ENCODE results near the gene TSKU.
"Not testable (repeated sequence)": the region's sequence is repeated elsewhere in the genome, so short reads cannot be mapped to it uniquely, and the experiment has no call there.

The TSKU gene

GRCh38 chr11:76827005-76827404 lies 43.8 kb downstream of the TSKU start:
- FAIRE-seq, result not testable (repeated sequence)

DNA sequence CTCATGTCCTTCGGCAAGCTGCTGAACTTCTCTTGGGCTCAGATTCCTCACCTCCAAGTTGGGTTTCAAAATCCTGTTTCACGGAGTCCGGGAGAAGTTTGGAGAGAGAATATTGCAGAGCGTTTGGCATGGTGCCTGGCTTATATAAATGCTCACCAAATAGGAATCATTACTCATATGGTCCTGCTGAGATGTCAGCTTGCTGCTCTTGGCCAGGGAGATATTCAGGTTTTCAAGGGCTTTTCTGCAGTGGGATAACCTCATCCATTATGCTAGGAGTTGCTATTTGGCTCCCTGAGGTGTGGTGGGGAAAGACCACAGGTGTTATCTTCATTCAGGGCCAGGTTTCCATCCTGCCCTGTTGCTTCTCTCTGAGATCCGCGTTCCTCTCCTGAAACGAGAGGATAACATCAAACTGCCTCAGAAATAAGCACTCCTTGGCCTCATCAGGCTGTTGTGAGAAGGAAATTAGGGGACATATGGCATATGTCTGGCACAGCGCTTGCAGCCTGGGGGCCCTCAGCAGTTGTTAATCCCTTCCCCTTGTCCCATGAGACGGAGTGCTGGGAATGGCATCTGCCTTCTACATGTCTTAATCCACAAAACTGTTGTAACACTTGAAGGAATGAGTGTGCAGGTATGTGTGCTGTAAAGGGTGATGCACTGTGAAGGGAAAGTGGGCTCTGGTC lies 47.6 kb downstream of the TSKU start:
- no peak for FAIRE-seq

- FAIRE-seq, result no peak
Measured at GRCh38 chr11:76831686-76832310, 48.6 kb downstream of the TSKU start.

DNA sequence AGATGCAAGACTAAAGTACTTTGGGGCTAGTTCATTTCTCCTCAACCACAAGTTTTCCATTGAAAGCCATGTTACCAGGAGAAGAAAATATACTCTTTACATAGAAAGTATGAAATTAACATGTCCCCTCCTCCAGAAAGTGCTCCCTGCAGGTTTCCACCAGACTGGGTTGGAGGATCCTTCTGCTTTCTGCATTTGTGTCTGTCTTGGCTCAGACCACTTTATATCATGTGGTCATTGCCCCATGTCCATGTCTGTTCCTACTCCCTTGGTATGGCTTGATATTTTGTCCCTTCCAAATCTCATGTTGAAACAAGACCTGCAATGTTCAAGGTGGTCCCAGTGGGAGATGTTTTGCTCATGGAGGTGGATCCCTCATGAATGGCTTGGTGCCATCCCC lies 49.2 kb downstream of the TSKU start:
- no peak for FAIRE-seq

DNA sequence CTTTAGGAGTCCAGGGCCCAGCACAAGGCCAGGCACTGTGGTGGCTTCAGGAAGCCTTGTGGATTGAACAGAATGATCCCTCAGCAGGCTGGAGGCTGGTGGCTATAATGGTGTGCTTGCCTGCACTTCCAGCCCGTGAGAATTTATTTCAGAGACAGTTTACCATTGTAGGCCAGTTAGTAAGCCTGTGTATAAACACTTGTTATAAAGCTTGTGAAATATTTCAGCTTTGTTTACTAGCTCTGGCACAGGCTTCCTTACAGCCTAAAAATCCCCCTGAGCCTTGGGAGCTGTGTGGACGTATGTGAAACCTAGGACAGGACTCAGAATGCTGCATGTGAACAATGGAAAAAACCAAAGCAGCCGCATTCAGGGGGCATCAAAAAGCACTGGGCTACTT lies 51.0 kb downstream of the TSKU start:
- no peak for FAIRE-seq

GRCh38 chr11:76835036-76835435 lies 51.9 kb downstream of the TSKU start:
- FAIRE-seq, result no peak

DNA sequence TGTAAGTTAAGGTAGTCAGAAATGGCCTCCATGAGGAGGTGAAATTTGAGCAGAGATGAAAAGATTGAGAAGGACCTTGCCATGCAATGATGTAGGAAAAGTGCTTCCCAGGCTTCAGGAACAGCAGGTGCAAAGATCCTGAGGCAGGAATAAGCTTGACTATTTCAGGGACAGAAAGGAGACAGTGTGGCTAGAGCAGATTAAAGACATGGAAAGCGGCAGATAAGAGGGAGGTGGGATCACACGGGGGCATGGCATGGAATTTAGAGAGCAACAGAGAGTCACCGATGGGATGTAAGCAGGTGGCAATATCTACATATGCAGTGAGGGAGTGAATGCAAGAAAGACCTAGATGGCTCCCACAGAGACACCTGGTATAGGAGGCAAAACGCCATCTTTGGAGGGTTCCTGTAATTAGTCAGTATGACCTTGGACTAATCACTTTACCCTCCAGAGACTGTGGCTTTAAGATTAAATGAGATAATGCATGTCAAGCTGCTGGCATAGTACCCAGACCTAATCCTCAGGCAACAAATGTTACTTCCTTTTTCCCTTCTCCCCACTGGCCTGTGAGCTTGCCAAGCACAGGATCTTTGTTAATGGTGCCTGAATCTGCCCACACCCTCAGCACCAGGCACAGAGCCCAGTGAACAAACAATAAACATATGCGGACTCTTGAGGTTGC lies 52.9 kb downstream of the TSKU start:
- no peak for FAIRE-seq

DNA sequence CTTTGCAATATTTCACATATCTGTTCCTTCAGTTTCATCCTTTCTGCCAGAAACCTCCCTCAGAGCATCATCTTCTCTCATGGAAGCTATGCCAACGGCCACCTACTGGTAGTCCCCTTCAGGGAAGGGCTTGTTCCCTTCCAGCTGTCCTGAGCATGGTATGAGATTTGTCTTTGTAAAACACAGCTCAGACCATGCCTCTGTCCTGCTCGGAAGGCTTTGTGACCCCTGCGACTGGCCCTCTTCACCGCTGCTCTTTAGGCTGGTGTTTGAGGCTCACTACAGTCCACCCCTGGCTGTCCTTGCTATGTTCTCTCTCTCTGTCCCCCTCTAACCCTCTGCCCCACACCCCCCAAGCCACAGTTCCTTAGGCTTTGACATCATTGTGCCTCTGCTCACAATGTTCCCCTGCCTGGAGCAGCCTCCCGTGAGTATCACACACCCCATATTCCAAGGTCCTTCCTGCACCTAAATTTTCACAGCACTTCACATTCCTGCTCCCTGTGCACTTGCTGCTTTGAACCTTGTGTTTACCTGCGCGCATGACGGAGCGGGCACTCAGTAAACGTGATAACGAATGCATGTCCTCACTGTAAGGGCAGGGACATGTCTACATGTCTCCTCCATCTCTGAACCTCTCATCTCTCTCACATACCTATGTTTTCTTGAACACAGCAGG lies 53.6 kb downstream of the TSKU start:
- no peak for FAIRE-seq

DNA sequence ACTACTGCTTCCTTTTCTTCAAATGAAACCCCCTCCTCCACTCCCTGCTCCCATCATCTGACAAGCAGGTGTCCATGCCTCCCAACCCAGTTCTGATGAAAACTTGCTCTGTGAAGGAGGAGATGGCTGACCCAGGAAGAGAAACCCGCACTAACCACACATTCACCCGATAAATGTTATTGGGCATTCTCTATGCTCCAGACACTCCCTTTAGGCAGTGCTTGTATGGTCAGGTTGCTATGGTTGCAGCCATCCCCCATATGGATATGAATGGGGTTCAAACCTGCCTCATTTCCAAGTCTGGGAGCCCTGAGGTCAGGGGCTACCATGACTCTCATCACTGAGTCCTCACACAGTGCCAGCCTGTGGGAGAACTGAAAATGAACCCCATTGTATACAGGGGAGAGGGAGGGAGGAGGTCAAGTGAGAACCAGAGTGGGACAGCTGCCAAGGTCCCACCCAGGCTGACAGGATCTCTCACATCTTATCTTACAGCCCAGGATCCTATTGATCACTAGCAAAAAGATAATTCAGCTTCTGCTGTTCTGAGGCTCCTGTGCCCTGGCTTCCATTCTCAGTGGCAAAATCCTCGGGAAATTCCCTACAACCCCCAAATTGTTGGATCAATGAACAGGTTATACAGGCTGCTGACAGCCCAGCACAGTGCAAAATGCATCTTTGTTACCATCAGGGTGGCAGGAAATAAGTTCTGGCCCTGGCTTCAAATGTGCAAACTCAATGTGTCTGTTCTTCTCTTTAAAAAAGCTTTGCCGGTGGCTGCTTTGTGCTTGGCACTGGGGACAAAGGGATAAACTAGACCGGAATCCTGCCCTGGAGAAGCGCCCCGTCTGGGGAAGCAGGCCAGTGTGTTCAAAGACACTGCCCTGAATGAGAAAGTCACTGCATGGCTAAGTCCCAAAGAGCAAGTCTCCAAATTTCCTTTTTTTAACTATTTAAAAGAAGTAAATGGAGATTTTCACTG lies 54.8 kb downstream of the TSKU start:
- FAIRE-seq, result no peak

GRCh38 chr11:76838678-76839068 lies 55.5 kb downstream of the TSKU start:
- no peak for FAIRE-seq

GRCh38 chr11:76839311-76839710 lies 56.2 kb downstream of the TSKU start:
- FAIRE-seq, result no peak

- FAIRE-seq, result no peak
Measured at GRCh38 chr11:76841923-76842452, 58.8 kb downstream of the TSKU start.

DNA sequence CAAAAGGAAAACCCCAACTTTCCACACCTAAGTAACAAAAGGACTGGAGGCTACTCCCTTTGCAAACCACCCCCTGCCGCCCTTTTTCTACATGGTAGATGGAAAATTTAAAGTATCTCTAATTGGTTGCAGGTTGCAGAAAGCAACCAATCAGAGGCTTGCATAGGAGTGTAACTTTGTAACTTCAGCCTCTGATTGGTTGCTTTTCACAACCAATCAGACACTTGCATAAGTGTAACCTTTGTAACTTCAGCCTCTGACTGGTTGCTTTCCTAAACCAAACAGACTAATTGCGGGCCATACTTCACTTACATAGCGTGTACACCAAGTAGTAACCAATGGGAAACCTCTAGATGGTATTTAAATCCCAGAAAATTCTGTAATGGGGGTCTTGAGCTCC lies 60.8 kb downstream of the TSKU start:
- FAIRE-seq, result no peak

DNA sequence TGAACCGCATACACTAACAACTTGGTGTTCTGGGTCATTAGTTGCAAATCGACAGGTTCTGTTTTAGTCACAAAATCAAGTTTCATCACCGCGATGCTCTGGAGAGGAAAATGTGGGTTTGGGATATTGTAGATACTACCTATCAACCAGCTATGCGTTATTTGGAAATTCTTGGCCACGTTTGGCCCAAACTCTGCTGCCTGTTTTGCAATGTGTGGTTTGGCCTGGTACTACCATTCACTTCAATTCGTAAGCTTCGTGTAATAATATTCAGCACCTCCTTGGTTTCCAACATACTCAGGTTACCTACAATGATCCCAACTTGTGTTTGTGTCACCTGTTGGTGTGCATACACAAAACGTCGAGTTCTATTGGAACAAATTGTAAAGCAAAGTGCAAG lies 61.4 kb downstream of the TSKU start:
- FAIRE-seq, result no peak

DNA sequence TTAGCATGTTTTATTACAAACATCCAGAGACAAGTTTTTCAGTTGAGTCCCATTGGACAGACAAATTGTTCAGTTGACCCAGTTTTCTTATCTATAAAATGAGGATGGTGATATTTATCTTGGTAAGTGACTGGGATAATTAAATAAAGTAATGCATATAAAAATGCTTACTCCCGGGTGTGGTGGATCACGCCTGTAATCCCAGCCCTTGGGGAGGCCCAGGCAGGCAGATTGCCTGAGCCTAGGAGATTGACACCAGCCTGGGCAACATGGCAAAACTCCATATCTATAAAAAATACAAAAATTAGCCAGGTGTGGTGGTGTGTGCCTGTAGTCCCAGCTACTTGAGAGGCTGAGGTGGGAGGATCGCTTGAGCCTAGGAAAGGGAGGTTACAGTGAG lies 61.9 kb downstream of the TSKU start:
- FAIRE-seq, result no peak

DNA sequence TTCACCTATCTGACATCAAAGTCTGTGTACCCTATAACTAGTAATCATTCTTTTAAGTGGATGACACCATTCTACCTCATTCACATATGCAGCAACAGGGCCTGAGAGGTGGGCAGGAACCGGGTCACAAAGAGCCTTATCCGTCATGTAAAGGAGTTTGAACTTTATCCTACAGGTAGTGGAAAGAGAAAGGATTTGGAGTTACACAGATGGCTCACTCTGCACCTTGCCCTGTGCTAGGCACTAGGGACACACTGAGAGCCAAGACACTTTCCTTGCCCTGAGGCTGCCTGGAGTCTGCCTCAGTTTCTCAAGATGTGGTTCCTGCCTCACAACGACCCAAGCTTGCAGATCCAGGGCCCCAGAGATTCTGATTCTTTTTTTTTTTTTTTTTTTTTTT lies 63.3 kb downstream of the TSKU start:
- FAIRE-seq, result no peak

Data from TTC549 (cell line).